NT2/D1 (cell line): ENCODE data around the gene PDHA1.

ENCODE experiments used
- SUZ12 ChIP-seq: IDR thresholded peaks from 2 replicates; pipeline ENCODE4 v1.6.1; 2011; ENCODE audit not compliant: insufficient read length, insufficient read depth; ENCODE audit errors: extremely low read depth
- YY1 ChIP-seq: IDR thresholded peaks from 2 replicates; pipeline ENCODE4 v1.6.1; 2011; ENCODE audit not compliant: insufficient read length, insufficient read depth

GRCh38 chrX:19410259-19410658 lies 66.5 kb downstream of the PDHA1 start:
- TF ChIP-seq SUZ12 (no peak), YY1 (no peak)
